GM12891 (cell line): ENCODE data around the gene DCLRE1C.

Experiments used
- PAX5 ChIP-seq: IDR thresholded peaks from 2 replicates; pipeline ENCODE4 v1.6.1; 2011; ENCODE audit warnings: low read length, moderate library complexity, mild to moderate bottlenecking; ENCODE audit not compliant: insufficient read depth, severe bottlenecking
- POLR2A ChIP-seq: IDR thresholded peaks from 2 replicates; pipeline ENCODE4 v1.6.1; 2011; ENCODE audit warnings: low read depth, low read length, control low read depth
- POLR2AphosphoS5 ChIP-seq: IDR thresholded peaks from 2 replicates; pipeline ENCODE4 v1.6.1; 2011; ENCODE audit warnings: low read depth, low read length, control low read depth
- POU2F2 ChIP-seq: IDR thresholded peaks from 2 replicates; pipeline ENCODE4 v1.6.1; 2011; ENCODE audit warnings: low read depth, mild to moderate bottlenecking, control low read depth, low read length, moderate library complexity
- SPI1 ChIP-seq: IDR thresholded peaks from 2 replicates; pipeline ENCODE4 v1.6.1; 2011; ENCODE audit warnings: low read depth, low read length, control low read depth
- TAF1 ChIP-seq: IDR thresholded peaks from 2 replicates; pipeline ENCODE4 v1.6.1; 2011; ENCODE audit warnings: low read depth, low read length, control low read depth

DNA sequence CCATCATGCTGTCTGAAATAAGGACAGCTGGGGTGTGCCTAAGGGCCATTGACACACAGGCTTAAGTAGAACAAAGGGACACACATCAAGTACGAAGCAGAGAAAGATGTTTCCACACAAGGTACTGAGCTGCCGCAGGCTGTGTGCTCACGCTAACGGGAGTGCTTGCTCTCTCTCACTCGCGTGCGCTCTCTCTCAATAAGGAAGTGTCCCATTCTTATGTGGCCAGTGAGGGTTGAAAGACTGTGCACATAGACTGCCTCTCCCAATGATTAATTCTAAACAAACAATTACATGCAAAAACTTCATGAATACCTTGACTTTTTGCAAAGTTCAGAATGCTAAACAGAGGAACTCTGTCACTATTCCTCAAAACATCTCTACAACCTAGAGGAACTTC, 29.9 kb downstream of the DCLRE1C start:
- TF ChIP-seq PAX5 (no peak), POLR2AphosphoS5 (no peak), POLR2A (no peak), SPI1 (no peak), TAF1 (no peak), POU2F2 (no peak)
